ENCODE measurements around the gene PLD1. TPM values are rescaled to one million over a fixed set of nuclear protein-coding genes. Genes with fewer than 3 reads are reported as not detected.

Gene PLD1
- total RNA-seq, 1 donor from 2014 or later, result 43.7 TPM

DNA sequence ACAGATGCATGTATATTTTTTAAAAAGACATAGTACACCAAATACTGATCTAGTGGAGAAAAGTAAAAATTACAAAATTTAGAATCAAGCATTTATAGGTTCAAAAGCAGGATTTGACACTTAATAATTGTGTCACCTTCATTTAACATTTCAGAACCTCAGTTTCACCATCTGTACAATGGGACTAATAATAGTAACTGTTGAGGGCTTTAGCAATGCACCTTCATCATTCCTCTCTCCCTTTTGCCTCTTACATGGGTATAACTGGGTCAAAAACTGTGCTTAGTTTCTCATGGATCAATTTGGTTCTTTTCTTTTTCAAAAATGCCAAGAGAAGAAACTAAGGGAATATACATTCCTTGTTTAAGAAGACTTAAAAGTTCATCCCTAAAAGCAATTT lies 27.4 kb upstream of the PLD1 start:
- DNase-seq (ENCODE audit: low spot score), result no peak

- no peak for DNase-seq (ENCODE audit: low spot score)
Observed at GRCh38 chr3:171836855-171837254, 26.6 kb upstream of the PLD1 start.

- no peak for DNase-seq (ENCODE audit: low spot score)
Observed at GRCh38 chr3:171835613-171836012, 25.3 kb upstream of the PLD1 start.

DNA sequence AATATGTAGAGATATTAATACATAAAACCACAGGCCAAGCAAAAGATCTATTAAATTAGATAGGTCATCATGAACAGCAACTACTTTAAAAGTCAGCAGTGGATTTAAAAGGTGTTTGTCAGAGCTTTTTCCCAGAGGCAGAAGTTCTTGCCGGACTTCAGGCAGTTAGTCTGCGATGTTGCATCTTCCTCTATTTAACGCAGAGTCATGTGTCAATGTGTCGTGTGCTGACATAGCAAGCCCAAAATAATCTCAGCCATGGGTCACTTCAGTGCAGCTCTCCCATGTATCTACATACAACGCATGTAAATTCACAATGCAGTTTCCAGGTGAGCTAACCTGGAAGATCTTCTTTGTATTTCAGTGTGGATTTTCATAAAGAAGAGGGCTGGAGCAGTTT lies 24.8 kb upstream of the PLD1 start:
- no peak for DNase-seq (ENCODE audit: low spot score)

DNA sequence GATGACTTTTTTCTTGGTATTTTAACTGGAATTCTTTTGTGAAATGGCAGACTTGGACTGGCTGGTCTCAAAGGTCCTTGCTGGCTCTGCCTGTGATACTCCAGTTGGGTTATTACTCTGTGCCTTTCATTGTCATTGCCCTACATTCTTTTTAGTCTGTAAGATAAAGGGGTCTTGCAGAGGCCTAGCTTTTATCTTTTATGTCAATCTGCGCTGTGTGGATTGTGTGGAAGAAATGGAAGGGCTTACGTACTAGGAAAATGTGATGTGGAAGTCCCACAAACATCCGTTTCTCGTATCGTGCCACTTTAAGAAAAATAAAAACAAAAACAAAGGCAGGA lies 24.1 kb upstream of the PLD1 start:
- DNase-seq (ENCODE audit: low spot score), result no peak

DNA sequence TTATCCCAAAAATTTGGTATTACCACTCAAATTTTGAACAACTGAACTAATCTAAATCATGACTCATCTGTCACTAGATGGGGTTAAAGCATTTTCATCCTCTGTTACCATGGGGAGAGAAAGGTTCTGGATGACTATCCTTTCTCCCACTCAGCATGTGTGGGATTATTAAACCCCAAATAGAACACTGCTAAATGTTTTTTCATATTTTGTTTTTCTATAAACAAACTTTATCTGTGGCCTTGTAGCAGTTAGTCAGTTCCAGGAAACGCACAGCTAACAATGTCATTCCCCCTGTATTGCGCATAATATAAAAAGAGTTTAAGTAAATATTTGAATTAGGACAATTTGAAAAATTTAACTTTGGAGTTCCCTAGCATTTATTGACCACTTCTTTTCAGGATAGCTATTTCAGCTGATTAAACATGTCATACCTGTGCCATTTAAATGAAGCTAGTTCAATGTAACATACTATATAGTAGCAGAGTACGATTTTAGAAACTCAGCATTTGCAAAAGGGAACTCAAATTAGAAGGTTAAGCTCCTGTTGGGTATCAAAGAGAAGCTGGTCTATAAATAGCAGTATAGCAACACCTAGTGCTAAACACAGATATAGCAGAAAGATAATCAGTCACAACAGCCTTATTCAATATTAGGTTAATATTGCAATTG lies 23.6 kb upstream of the PLD1 start:
- DNase-seq (ENCODE audit: low spot score), result no peak

- DNase-seq (ENCODE audit: low spot score), result no peak
Observed at GRCh38 chr3:171832989-171833388, 22.7 kb upstream of the PLD1 start.

DNA sequence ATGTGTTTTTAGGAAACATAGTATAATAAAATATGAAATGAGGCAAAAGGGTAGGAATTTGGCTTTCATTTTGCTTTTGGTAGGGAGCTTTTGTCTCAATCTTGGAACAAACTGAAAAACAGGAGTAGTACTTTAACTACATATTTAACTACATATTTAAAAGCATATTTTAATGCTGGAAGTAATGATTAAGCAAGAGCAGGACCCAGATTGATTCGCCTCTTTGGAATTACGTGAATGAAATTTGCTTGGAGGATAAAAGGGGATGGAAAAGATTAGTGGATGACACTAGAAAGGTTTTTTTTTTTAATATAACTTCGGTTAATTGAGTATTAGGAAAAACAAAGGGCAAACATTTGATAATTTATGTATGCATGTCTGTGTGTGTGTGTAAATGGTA lies 21.7 kb upstream of the PLD1 start:
- DNase-seq (ENCODE audit: low spot score), result no peak

DNA sequence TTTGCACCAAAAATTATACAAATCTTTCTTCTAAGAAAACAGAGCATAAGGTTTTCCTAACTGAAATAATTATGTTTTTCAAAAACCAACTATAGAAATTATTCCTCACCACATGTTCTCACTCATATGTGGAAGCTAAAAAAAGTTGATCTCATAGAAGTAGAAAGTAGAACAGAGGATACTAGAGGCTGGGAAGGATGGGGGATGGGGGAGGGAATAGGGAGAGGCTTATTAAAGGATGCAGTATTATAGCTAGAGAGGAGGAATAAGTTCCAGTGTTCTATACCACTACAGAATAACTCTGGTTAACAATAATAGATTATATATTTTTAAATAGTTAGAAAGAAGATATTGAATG lies 20.2 kb upstream of the PLD1 start:
- no peak for DNase-seq (ENCODE audit: low spot score)

DNA sequence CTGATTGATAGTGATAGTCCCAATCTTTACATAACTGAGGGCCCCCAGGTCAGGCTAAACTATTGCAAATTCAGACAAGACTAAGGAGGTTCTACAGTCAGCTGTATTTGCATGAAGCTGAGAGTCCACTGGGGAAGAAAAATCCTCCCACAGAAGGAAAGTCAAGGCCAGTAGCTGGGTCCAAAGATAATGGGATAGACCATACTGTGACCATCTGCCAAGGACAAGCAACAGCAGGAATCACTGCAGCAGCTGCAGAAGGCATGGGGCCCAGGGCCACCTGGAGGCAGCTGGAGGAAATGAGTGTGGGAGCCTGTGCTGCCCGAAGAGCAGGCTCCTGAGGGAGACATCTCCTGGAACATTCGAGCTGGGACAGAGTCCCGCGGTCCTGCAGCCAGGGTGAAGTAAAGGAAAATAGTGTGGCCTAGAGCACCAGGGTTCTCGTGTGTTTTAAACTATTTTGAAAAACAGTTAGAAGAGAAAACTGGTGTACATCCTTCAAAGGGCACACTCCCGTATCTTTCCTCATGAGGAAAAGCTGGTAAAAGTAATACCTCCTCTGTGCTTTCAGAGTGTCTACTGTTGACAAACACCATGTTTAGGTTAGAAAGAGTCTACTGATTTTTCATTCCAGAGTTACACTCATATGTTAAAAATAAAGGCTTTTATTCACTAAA lies 19.7 kb upstream of the PLD1 start:
- peak; percentile 71 for DNase-seq (ENCODE audit: low spot score)

GRCh38 chr3:171828902-171829770 lies 18.9 kb upstream of the PLD1 start:
- DNase-seq (ENCODE audit: low spot score), result no peak

DNA sequence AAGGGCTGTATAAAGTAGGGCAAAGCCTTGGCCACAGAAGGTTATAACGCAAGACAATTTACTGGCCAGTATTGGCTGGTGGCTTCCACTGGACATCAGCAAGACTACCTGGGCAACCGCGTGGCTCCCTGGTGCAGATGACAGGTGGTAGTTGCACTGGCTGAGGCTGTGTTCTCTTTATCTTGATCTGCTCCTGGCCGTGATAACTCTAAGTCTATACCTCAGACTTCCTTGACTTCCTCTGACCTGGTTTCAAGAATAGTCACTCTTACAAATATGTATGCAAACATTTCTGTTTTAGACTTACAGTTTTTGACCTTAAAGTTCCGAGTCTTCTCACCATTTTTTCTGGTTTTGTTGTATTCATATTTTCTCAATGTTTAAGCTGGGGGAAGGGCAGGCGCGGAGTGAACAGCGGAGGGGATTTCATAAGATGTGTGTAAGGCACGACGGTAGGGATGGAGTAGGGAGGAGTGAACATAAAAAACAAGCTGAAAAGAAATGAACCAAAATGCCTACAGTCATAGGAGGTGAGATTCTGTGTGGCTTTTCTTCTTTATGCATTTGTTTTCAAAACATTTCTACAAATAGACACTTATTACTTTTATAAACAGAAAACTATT lies 17.7 kb upstream of the PLD1 start:
- DNase-seq (ENCODE audit: low spot score), result no peak

DNA sequence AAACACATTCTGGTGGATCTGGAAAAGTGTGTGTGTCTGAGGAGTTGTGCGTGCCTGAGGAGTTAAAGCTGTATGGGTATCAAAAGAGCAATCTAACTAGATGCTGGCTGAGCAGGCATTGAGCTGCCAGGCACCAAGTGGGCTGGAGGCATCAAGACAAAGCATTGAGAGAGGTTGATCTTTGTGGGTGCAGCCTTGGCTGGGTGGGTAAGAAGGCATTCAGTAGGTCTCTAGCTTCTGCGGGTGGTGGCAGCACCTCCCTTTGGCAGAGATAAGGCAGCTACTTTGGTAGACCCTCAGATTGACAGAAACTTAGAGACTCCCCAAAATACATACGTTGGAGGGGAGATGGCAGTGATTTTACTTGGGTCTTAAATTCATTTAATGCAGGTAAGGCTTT lies 17.1 kb upstream of the PLD1 start:
- no peak for DNase-seq (ENCODE audit: low spot score)

DNA sequence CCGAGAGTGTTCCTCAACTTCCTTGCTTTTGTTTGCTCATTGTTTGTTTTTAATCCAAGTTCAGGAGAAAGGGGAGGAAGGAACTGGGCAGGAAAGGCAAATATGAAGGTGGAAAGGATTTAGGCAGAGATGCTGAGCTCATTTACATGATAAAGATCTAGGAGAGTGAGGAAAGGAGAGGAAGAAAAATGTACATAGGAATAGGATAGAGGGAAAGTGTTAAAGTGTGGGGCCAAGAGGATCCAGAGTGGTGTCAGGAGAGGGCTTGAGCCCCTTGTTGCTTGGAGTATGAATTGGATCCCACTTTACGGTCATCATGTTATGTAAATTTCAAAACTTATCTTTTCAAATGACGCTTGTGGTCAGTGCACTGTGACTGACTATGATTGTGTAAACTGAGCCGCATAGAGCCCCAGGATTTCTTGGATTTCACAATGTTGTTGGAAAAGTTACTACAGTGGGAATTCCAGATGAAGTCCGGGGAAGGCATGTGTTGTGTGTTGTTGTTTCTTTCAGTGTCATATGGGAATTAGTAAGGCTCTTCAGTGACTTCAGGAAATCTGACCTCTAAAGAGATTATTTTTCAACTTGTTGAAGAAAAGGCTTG lies 15.0 kb upstream of the PLD1 start:
- no peak for DNase-seq (ENCODE audit: low spot score)

- DNase-seq (ENCODE audit: low spot score), result no peak
Observed at GRCh38 chr3:171824824-171825221, 14.5 kb upstream of the PLD1 start.

GRCh38 chr3:171824116-171824515 lies 13.8 kb upstream of the PLD1 start:
- no peak for DNase-seq (ENCODE audit: low spot score)

DNA sequence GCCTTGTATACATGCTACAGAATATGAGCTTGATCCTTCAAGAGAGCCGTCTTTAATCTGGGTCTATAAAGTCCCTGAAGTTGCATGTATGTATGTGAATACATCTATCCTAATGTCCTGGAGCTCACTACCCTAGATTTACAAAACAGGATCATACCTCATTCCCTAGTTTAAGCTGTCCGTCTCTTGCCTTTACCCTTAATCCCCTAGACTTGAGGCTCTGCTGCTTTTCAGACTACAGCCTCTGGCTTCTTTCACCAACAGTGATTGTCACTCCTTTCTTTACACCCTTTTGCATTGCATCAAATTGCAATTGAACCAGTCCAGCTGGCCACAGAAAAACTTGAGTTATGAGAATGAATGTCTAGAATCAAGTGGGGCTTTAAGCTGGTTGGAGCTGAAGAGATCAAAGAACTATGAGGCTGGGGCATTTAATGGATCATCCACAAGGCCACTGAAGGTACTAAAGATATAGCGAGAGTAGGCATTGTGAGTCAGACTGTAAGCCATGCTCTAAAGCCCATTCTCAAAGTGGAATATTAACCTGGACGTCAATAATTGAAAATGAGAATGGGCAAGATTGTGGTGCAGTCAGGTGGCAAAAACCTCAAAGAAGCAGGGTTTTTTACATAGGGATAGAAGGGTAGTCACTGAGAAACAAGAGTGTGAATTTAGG lies 12.3 kb upstream of the PLD1 start:
- no peak for DNase-seq (ENCODE audit: low spot score)

DNA sequence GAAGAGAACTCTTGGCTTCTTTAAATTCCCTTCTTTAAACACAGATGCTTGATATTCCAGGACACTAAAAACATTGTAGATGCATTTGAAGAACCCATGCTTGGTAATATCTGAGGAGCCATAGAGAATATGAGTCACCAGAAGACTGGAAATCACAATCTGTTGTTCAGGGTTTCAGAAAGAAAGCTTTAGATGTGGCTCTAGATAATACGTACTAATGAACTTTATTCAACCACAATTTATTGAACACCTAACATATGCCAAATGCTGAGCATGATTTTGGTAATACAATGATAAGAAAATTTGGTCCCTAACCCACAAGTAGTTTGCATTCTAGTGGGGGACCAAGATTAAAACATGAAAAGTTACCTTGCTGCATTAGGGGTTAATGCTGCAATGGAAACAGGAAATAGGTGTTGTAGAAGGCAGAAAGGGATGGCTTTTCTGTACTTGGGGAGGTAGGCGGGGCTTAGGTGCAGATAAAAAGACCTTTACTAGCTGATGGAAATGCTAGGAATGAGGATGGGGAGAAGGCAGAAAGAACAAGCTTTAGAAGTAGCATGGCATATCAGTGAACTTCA lies 11.6 kb upstream of the PLD1 start:
- DNase-seq (ENCODE audit: low spot score), result no peak

- DNase-seq (ENCODE audit: low spot score), result no peak
Observed at GRCh38 chr3:171821044-171821443, 10.8 kb upstream of the PLD1 start.

DNA sequence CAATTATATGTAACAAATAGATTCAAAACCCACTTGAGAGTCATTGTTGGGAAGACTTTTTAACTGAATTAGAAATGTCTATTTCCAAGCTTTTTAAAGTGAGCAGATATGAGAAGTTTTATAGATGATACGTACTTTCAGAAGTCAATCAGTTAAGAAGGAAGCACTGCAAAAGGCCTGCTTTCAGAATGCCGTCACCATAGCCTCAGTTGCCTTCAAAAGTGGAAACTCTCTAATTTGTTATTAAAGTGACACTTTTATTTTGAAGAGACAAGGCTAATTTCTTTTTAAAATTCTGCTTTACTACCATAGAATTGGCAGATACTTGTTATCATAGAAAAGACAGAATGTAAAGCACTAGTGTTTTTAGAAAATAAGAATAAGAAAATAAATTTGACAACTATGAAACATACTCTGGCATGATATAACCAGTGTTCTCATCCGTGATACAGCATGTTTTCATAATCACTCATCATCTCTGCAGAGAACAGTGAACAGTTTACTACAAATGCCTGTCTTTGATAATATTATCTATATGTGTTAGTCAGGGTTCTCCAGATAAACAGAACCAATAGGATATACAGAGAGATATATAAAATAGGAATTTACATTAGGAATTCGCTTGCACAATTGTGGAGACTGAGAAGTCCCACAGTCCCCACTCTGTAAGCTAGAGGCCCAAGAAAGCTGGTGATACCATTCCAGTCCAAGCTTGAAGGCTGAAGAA lies 7.0 kb upstream of the PLD1 start:
- DNase-seq (ENCODE audit: low spot score), result no peak
